Upper lobe of left lung (tissue), 4 donors: ENCODE results near the gene WDSUB1.

ENCODE experiments used
- CTCF ChIP-seq, 6 experiments: fragments of 450-650 bp in 4 of 6; fragments of 200-600 bp in 2 of 6; sonication (generic) in 2 of 6; IDR thresholded peaks; one replicate each; pipeline ENCODE4 v1.5.1; 2016 to 2019; ENCODE audit warnings: antibody characterized with exemption in 6 of 6
- EP300 ChIP-seq, 4 donors: sonication (generic); formaldehyde crosslinking; IDR thresholded peaks; one replicate each; pipeline ENCODE4 v1.5.1; 2017; ENCODE audit warnings: antibody characterized with exemption in 4 of 4, control low read depth in 2 of 4
- POLR2A ChIP-seq, 4 donors: fragments of 450-650 bp; IDR thresholded peaks; one replicate each; pipeline ENCODE4 v1.5.1; 2016 to 2017; ENCODE audit warnings: antibody characterized with exemption in 4 of 4, mild to moderate bottlenecking in 2 of 4
- POLR2AphosphoS5 ChIP-seq, 2 donors: sonication (generic); formaldehyde crosslinking; IDR thresholded peaks; one replicate each; pipeline ENCODE4 v1.5.1; 2017; ENCODE audit warnings: antibody characterized with exemption in 2 of 2

GRCh38 chr2:159275111-159275510, 11.4 kb downstream of the WDSUB1 start:
- TF ChIP-seq CTCF (IDR thresholded peaks at IDR 0.05), result no peak
- no peak for TF ChIP-seq POLR2A (IDR thresholded peaks at IDR 0.05)
- TF ChIP-seq POLR2AphosphoS5 (IDR thresholded peaks at IDR 0.05), result no peak
- no peak for TF ChIP-seq EP300 (IDR thresholded peaks at IDR 0.05)
